Measurements from ENCODE around the gene MYH15. TPM values are rescaled to one million over a fixed set of nuclear protein-coding genes. Genes with fewer than 3 reads are reported as not detected.

The MYH15 gene
- total RNA-seq, 1 experiment from 2014 or later: 0.12 TPM

- DNase-seq (ENCODE audit: extremely low read depth, low read depth): no peak
Measured at GRCh38 chr3:108345492-108346205, 164.7 kb downstream of the MYH15 start.

DNA sequence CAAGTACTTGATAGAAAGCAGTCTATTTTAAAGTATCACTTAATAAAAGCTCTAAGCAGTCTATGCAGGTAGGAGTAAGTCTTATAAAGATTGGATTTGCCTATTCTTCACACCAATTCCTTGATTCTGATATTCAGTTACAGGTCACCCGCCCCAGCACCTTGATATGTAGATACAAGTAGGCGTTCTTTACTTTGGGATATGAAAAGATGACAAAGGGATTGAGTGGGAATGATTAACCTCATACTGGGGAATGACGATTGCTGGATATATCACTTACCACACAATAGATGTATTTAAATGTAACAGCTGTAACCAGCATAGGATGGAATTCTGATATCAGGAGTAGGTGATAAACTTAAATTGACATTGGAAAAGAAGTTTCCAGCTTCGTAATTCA is 166.9 kb downstream of the MYH15 start:
- DNase-seq (ENCODE audit: extremely low read depth, low read depth): no peak

DNA sequence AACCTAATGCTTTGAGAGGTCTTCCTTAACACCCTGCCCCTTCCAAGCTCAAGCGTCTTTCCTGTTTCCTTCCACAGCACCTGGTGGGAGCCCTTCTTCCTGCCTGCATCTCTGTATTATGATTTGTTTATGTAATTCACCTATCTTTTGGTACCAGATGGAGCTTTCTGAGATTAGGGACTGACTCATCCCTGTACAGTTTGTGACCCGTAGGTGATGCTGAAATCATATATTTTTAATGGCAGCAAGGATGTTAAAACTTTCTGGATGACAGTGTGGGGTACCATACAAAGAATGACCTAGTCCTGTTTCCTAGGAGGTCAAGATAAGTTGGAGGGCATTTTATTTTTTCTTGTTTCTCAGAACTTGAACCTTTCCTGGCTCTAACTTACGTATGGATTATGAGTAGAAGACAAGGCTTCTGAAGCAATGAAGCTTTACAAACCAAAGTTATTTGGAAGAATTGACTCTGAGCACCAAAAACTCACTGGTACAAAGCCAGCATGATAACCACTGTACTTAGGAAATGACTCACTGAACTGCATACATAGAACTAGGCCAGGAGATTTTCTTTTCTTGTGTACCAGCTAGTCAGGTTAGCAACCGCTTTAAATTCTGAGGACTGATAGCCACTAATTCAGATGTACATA is 167.4 kb downstream of the MYH15 start:
- DNase-seq (ENCODE audit: extremely low read depth, low read depth): no peak

GRCh38 chr3:108341911-108342310 is 168.5 kb downstream of the MYH15 start:
- DNase-seq (ENCODE audit: extremely low read depth, low read depth): no peak

- no peak for DNase-seq (ENCODE audit: extremely low read depth, low read depth)
Measured at GRCh38 chr3:108338901-108339545, 171.4 kb downstream of the MYH15 start.

DNA sequence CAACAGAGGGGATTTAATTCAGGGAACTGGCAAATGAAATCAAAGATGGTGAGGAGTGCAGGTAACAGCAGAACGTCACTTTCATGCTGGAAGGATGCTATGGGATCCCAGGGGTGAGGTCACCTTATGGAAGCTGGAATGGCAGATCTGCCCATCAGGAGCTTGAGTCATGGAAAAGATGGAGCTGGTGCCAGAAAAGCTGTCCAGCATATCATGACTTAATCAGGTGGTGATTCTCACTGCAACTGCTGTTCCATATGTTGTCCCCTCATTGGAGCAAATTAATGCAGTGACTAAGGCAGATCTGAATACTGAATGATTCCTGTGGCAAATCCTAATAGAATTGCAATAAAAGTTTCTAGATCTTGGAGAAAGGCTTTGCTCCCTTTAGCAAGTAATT is 175.7 kb downstream of the MYH15 start:
- no peak for DNase-seq (ENCODE audit: extremely low read depth, low read depth)

DNA sequence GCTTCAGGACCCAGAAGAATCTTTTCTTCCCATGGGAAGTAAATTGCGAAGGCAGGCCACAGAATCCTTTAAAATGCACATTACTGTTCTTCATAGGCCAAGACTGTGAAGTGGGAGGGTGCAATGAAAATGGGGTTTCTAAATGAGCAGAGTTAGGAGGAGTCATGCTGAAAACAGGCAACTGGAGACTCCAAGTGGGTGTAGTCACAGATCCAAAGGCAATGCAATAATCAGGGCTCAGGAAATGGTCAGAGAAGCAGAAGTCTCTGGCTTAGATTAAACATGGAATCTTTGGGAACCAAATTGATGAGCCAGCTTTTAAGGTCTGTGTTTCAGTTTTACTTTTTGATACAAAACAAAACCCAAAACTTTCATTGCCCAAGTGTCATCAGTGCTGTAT is 176.4 kb downstream of the MYH15 start:
- no peak for DNase-seq (ENCODE audit: extremely low read depth, low read depth)

GRCh38 chr3:108331792-108332191 is 178.6 kb downstream of the MYH15 start:
- DNase-seq (ENCODE audit: extremely low read depth, low read depth): no peak

Other genes with a start within 250 kb of the MYH15 start
- gene HHLA2, start 214.0 kb downstream of the MYH15 start, total RNA-seq (2014; rRNA removed; shearing (Covaris generic)): not detected in 2 replicates
- gene CIP2A, start 78.8 kb upstream of the MYH15 start, total RNA-seq (2014; rRNA removed; shearing (Covaris generic)): 18.2 and 21.9 TPM in 2 replicates
- gene DZIP3, start 79.1 kb upstream of the MYH15 start, total RNA-seq (2014; rRNA removed; shearing (Covaris generic)): 5.8 and 6.2 TPM in 2 replicates
- gene RETNLB, start 246.8 kb upstream of the MYH15 start, total RNA-seq (2014; rRNA removed; shearing (Covaris generic)): not detected in 2 replicates

Data from NCI-H460 (cell line).